Measurements from ENCODE around the gene CAPS.
"Not testable (repeated sequence)": the region's sequence is repeated elsewhere in the genome, so short reads cannot be mapped to it uniquely, and the experiment has no call there.

Gene CAPS

GRCh38 chr19:5880196-5880595 is 33.9 kb upstream of the CAPS start:
- Histone ChIP-seq H3K4me3 (ENCODE audit: insufficient read depth, low read depth, low read length, poor library complexity, severe bottlenecking) (no peak overlapping the region), H3K27ac (ENCODE audit: insufficient read depth, low read length, poor library complexity, severe bottlenecking) (no peak overlapping the region), H3K9me3 (ENCODE audit: control insufficient read depth, low read length) (no peaks in the 10 kb centered on the region), H3K4me1 (ENCODE audit: control insufficient read depth, insufficient read depth, low read length, poor library complexity, severe bottlenecking) (no peaks in the 10 kb centered on the region), H3K27me3 (replicated peaks; ENCODE audit: control insufficient read depth, insufficient read depth, low read length, poor library complexity, severe bottlenecking) (peaks cover 8% of the 10 kb centered on the region), H3K36me3 (ENCODE audit: control insufficient read depth, insufficient read depth, low read length) (no peaks in the 10 kb centered on the region)
- DNase-seq, result no peak

DNA sequence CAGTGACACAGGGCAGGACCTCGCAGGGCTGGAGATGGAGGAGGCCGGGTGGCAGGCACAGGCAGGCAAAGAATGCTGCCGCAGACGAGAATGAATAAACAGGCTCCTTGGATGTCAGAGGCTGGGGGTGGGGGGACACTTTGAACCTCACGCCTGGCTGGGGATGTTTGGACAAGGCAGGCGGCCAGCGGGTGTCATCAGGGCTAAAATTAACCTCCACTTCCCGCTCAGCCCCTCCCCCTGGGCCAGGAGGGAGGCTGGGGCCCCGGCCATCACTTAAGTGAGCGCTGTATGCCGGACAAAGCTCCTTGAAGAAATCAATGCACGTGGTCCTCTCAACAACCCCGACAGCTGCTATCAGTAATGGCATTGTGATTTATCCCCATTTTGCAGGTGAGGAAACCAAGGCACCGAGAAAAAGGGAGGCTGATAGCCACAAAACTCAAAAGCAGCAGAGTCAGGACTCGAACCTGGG is 33.4 kb upstream of the CAPS start:
- no peak overlapping the region for H3K4me3 ChIP-seq (ENCODE audit: insufficient read depth, low read depth, low read length, poor library complexity, severe bottlenecking)
- H3K4me1 ChIP-seq (ENCODE audit: control insufficient read depth, insufficient read depth, low read length, poor library complexity, severe bottlenecking), result no peaks in the 10 kb centered on the region
- no peaks in the 10 kb centered on the region for H3K36me3 ChIP-seq (ENCODE audit: control insufficient read depth, insufficient read depth, low read length)
- H3K9me3 ChIP-seq (ENCODE audit: control insufficient read depth, low read length), result no peaks in the 10 kb centered on the region
- no peak for DNase-seq
- no peak overlapping the region for H3K27ac ChIP-seq (ENCODE audit: insufficient read depth, low read length, poor library complexity, severe bottlenecking)
- H3K27me3 ChIP-seq (replicated peaks; ENCODE audit: control insufficient read depth, insufficient read depth, low read length, poor library complexity, severe bottlenecking), result peaks cover 8% of the 10 kb centered on the region

GRCh38 chr19:5881543-5882299 is 32.3 kb upstream of the CAPS start:
- H3K27me3 ChIP-seq (replicated peaks; ENCODE audit: control insufficient read depth, insufficient read depth, low read length, poor library complexity, severe bottlenecking), result peaks cover 4% of the 10 kb centered on the region
- no peak overlapping the region for H3K27ac ChIP-seq (ENCODE audit: insufficient read depth, low read length, poor library complexity, severe bottlenecking)
- DNase-seq, result no peak
- no peaks in the 10 kb centered on the region for H3K36me3 ChIP-seq (ENCODE audit: control insufficient read depth, insufficient read depth, low read length)
- H3K4me1 ChIP-seq (ENCODE audit: control insufficient read depth, insufficient read depth, low read length, poor library complexity, severe bottlenecking), result no peaks in the 10 kb centered on the region
- no peaks in the 10 kb centered on the region for H3K9me3 ChIP-seq (ENCODE audit: control insufficient read depth, low read length)
- no peak overlapping the region for H3K4me3 ChIP-seq (ENCODE audit: insufficient read depth, low read depth, low read length, poor library complexity, severe bottlenecking)

DNA sequence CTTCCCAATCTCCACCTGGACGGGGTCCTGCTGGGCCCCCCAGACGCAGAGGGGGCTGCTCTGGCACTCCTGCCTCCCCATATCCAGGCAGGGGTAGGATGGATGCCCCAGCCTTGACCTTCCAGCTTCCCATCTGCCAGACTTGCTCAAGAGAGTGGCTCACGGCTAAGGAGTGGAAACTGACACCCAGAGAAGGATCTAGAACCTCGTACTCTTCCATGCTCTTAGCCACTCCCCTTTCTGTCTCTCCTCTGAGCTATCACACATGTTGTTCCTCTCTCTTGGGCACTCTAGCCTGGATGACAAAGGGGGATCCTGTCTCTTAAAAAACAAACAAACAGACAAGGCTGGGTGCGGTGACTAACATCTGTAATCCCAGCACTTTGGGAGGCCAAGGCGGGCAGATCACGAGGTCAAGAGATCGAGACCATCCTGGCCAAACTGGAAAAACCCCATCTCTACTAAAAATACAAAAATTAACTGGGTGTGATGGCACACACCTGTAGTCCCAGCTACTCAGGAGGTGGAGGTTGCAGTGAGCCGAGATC is 31.6 kb upstream of the CAPS start:
- no peak overlapping the region for H3K27ac ChIP-seq (ENCODE audit: insufficient read depth, low read length, poor library complexity, severe bottlenecking)
- DNase-seq, result no peak

DNA sequence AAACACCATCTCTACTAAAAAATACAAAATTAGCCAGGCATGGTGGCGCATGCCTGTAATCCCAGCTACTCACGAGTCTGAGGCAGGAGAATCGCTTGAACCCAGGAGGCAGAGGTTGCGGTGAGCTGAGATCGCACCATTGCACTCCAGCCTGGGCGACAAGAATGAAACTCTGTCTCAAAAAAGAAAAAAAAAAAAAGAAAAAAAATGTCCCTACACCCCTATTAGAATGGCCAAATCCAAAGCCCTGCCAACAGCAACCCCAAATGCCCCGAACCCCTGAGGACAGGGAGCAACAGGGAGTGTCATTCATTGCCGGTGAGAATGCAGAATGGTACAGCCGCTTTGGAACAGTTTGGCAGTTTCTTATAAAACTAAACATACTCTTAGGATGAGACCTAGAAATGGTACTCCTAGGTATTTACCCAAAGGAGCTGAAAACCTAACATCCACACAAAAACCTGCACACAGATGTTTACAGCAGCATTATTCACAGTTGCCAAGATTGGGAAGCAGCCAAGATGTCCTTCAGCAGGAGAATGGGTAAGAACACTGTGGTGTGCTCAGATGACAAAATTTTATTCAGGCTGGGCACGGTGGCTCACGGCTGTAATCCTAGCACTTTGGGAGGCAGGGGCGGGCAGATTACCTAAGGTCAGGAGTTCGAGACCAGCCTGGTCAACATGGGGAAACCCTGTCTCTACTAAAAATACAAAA is 30.7 kb upstream of the CAPS start:
- not testable (repeated sequence) for H3K27ac ChIP-seq (ENCODE audit: insufficient read depth, low read length, poor library complexity, severe bottlenecking); H3K36me3 ChIP-seq (ENCODE audit: control insufficient read depth, insufficient read depth, low read length); DNase-seq; H3K4me3 ChIP-seq (ENCODE audit: insufficient read depth, low read depth, low read length, poor library complexity, severe bottlenecking); H3K4me1 ChIP-seq (ENCODE audit: control insufficient read depth, insufficient read depth, low read length, poor library complexity, severe bottlenecking); H3K9me3 ChIP-seq (ENCODE audit: control insufficient read depth, low read length); H3K27me3 ChIP-seq (replicated peaks; ENCODE audit: control insufficient read depth, insufficient read depth, low read length, poor library complexity, severe bottlenecking)

More for the DNA sequence above, 31.6 kb upstream of the CAPS start:
- no peaks in the 10 kb centered on the region for H3K9me3 ChIP-seq (ENCODE audit: control insufficient read depth, low read length)
- H3K4me1 ChIP-seq (ENCODE audit: control insufficient read depth, insufficient read depth, low read length, poor library complexity, severe bottlenecking), result no peaks in the 10 kb centered on the region
- H3K4me3 ChIP-seq (ENCODE audit: insufficient read depth, low read depth, low read length, poor library complexity, severe bottlenecking), result no peak overlapping the region
- H3K27me3 ChIP-seq (replicated peaks; ENCODE audit: control insufficient read depth, insufficient read depth, low read length, poor library complexity, severe bottlenecking), result peaks cover 4% of the 10 kb centered on the region
- no peaks in the 10 kb centered on the region for H3K36me3 ChIP-seq (ENCODE audit: control insufficient read depth, insufficient read depth, low read length)

GRCh38 chr19:5884065-5884811 is 29.8 kb upstream of the CAPS start:
- DNase-seq; H3K9me3 ChIP-seq (ENCODE audit: control insufficient read depth, low read length); H3K4me3 ChIP-seq (ENCODE audit: insufficient read depth, low read depth, low read length, poor library complexity, severe bottlenecking); H3K4me1 ChIP-seq (ENCODE audit: control insufficient read depth, insufficient read depth, low read length, poor library complexity, severe bottlenecking); H3K36me3 ChIP-seq (ENCODE audit: control insufficient read depth, insufficient read depth, low read length); H3K27ac ChIP-seq (ENCODE audit: insufficient read depth, low read length, poor library complexity, severe bottlenecking); H3K27me3 ChIP-seq (replicated peaks; ENCODE audit: control insufficient read depth, insufficient read depth, low read length, poor library complexity, severe bottlenecking): not testable (repeated sequence)

DNA sequence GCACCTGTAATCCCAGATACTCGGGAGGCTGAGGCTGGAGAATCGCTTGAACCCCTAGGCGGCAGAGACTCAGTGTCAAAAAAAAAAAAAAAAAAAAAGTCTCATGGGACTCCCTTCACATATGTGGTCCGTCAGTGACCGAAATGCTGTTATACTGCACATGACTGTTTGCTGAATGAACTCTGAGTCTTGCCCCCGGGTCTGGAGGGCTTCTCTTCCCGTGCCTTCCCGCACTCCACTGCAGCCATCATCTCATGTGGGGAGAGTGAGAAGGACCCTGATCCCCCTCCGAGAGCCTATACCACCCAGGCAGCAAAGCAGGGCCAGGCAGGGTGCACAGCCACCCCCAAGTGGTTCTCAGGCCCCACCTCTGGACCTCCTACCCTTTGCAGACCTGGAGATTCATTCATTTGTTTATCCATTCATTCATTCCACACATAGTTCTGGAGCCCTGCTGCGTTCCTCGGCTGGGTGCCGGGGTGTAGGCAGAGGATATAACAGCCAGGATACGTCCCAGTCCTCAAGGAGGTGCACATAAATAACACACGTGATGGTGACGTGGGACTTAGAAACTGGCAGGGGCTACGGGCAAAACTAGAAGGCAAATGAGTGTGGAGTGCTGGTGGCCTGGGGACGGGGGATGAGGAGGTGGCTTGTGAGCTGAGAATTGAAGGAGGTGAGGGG is 24.6 kb upstream of the CAPS start:
- no peak overlapping the region for H3K4me3 ChIP-seq (ENCODE audit: insufficient read depth, low read depth, low read length, poor library complexity, severe bottlenecking)
- no peaks in the 10 kb centered on the region for H3K27me3 ChIP-seq (replicated peaks; ENCODE audit: control insufficient read depth, insufficient read depth, low read length, poor library complexity, severe bottlenecking)
- no peaks in the 10 kb centered on the region for H3K4me1 ChIP-seq (ENCODE audit: control insufficient read depth, insufficient read depth, low read length, poor library complexity, severe bottlenecking)
- no peaks in the 10 kb centered on the region for H3K9me3 ChIP-seq (ENCODE audit: control insufficient read depth, low read length)
- H3K36me3 ChIP-seq (ENCODE audit: control insufficient read depth, insufficient read depth, low read length), result peaks cover under 1% of the 10 kb centered on the region
- DNase-seq, result no peak
- H3K27ac ChIP-seq (ENCODE audit: insufficient read depth, low read length, poor library complexity, severe bottlenecking), result no peak overlapping the region

DNA sequence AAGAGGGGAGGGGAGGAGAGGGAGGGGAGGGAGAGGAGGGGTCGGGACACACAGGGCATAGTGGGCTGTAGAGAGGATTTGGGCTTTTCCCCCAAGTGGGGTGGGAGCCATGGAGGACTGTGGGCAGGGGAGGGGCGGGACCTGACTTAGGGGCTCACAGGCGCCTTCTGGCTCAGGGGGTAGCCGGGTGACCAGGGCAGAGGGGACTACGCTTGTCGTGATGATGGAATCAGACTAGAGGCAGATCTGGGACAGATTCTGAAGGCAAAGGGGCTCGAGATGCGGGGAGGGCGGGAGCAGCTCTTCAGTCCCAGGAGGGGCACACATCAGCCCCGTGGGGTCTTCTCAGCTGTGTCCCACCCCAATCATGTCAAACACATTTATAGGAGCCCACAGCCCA is 24.0 kb upstream of the CAPS start:
- Histone ChIP-seq H3K27me3 (replicated peaks; ENCODE audit: control insufficient read depth, insufficient read depth, low read length, poor library complexity, severe bottlenecking) (no peaks in the 10 kb centered on the region), H3K4me1 (ENCODE audit: control insufficient read depth, insufficient read depth, low read length, poor library complexity, severe bottlenecking) (no peaks in the 10 kb centered on the region), H3K9me3 (ENCODE audit: control insufficient read depth, low read length) (no peaks in the 10 kb centered on the region), H3K36me3 (ENCODE audit: control insufficient read depth, insufficient read depth, low read length) (peaks cover 7% of the 10 kb centered on the region), H3K4me3 (ENCODE audit: insufficient read depth, low read depth, low read length, poor library complexity, severe bottlenecking) (no peak overlapping the region), H3K27ac (ENCODE audit: insufficient read depth, low read length, poor library complexity, severe bottlenecking) (no peak overlapping the region)
- no peak for DNase-seq

GRCh38 chr19:5891572-5891937 is 22.5 kb upstream of the CAPS start:
- DNase-seq, result no peak
- no peaks in the 10 kb centered on the region for H3K9me3 ChIP-seq (ENCODE audit: control insufficient read depth, low read length)
- H3K27ac ChIP-seq (ENCODE audit: insufficient read depth, low read length, poor library complexity, severe bottlenecking), result no peak overlapping the region
- peaks cover 18% of the 10 kb centered on the region for H3K36me3 ChIP-seq (ENCODE audit: control insufficient read depth, insufficient read depth, low read length)
- H3K27me3 ChIP-seq (replicated peaks; ENCODE audit: control insufficient read depth, insufficient read depth, low read length, poor library complexity, severe bottlenecking), result no peaks in the 10 kb centered on the region
- no peaks in the 10 kb centered on the region for H3K4me1 ChIP-seq (ENCODE audit: control insufficient read depth, insufficient read depth, low read length, poor library complexity, severe bottlenecking)
- no peak overlapping the region for H3K4me3 ChIP-seq (ENCODE audit: insufficient read depth, low read depth, low read length, poor library complexity, severe bottlenecking)
